Right lobe of liver (tissue), 6 donors: Measurements from ENCODE around the gene ABCF2. TPM values are rescaled to one million over a fixed set of nuclear protein-coding genes. Genes with fewer than 3 reads are reported as not detected.

Experiments
- ATAC-seq, 4 donors: fragments of 200-7000 bp; cut with Tn5 transposase; one replicate each; pipeline ENCODE4 v1.9.1; 2020; ENCODE audit warnings: mild to moderate bottlenecking in 4 of 4, moderate library complexity in 4 of 4
- DNase-seq, 3 donors: peaks; one replicate each; pipeline ENCODE4 v3.0.0-alpha.2; 2020
- H3K27ac ChIP-seq, 3 donors: fragments of 200-600 bp; one replicate each; pipeline ENCODE4 v1.8.0; 2022
- H3K27me3 ChIP-seq, 2 donors: fragments of 200-600 bp; one replicate each; pipeline ENCODE4 v1.8.0; 2022
- H3K36me3 ChIP-seq, 4 donors: fragments of 200-600 bp; sonication (generic) in 1 of 4; one replicate each; pipeline versions ENCODE4 v1.5.1 to v1.8.0; 2017 to 2022; ENCODE audit warnings: control low read depth in 1 of 4
- H3K4me1 ChIP-seq, 4 donors: fragments of 200-600 bp; sonication (generic) in 1 of 4; one replicate each; pipeline versions ENCODE4 v1.5.1 to v1.8.0; 2017 to 2022; ENCODE audit warnings: control low read depth in 1 of 4
- H3K4me3 ChIP-seq, 3 donors: fragments of 200-600 bp; one replicate each; pipeline ENCODE4 v1.8.0; 2022
- H3K9me3 ChIP-seq, 4 donors: fragments of 200-600 bp; sonication (generic) in 1 of 4; one replicate each; pipeline versions ENCODE4 v1.5.1 to v1.8.0; 2017 to 2022; ENCODE audit warnings: control low read depth in 1 of 4
- CTCF ChIP-seq, 4 donors: fragments of 200-600 bp in 3 of 4; fragments of 450-650 bp in 1 of 4; IDR thresholded peaks; one replicate each; pipeline versions ENCODE4 v1.5.1 to v1.8.0; 2016 to 2022; ENCODE audit warnings: antibody characterized with exemption in 4 of 4, mild to moderate bottlenecking in 2 of 4
- POLR2A ChIP-seq: fragments of 450-650 bp; IDR thresholded peaks from one replicate; pipeline ENCODE4 v1.6.1; 2017; ENCODE audit warnings: antibody characterized with exemption, mild to moderate bottlenecking
- WGBS: methylation state at CpG from one replicate; pipeline ENCODE4 v1.1.6; 2018; ENCODE audit warnings: low coverage, low lambda C conversion rate; ENCODE audit not compliant: insufficient coverage; ENCODE audit errors: missing lambda C conversion rate; 5-methylcytosine and 5-hydroxymethylcytosine counted together
- intact Hi-C, 2 donors: fragments of 100-400 bp; cut with DNase I; formaldehyde crosslinking; loops; one replicate each; pipeline versions ENCODE4 v1.11.2 to v1.14.1; 2022
- total RNA-seq, 6 experiments: library from RNA; depleted of rRNA in 2 of 6; stranded (reverse); fragments of >200 nt in 2 of 6; fragmentation: NEBNext Ultra II Directional in 3 of 6; extraction: Animal tissue kit (Norgen Biotek cat#: 25700) in 3 of 6; gene quantifications; one replicate each; pipeline versions ENCODE4 v1.1.0 to v1.2.4, GENCODE V29; 2016 to 2023
- donor health status: DM: no; HTN: yes; CAD: no.
- donor health status: DM: no; HTN: no; CAD: no.
- donor health status: DM: no; HTN: no; CAD: no.
- donor health status: DM: no; HTN: yes; CAD: no.
- donor health status: DM: no; HTN: yes; CAD: no.

The ABCF2 gene
- total RNA-seq, 6 experiments from 2014 or later: 7.3 to 22.3 (median 11.4) TPM

- DNase-seq: no peak
- H3K36me3 ChIP-seq: peaks cover 0 to 23% (median 0%) of the 10 kb centered on the region in 4 donors
- intact Hi-C loops: no loop called here
Measured at GRCh38 chr7:151238190-151238810, 11.3 kb upstream of the ABCF2 start.

GRCh38 chr7:151237244-151238189 is 10.5 kb upstream of the ABCF2 start:
- TF ChIP-seq CTCF (IDR thresholded peaks at IDR 0.05) (no peak), POLR2A (no peak)
- ATAC-seq (no peak), DNase-seq (no peak)
- Histone ChIP-seq H3K4me3 (no peak overlapping the region), H3K27ac (no peak overlapping the region), H3K4me1 (peaks cover 0 to 12% (median 4%) of the 10 kb centered on the region in 4 donors), H3K27me3 (no peaks in the 10 kb centered on the region), H3K9me3 (no peaks in the 10 kb centered on the region), H3K36me3 (peaks cover 0 to 23% (median 0%) of the 10 kb centered on the region in 4 donors)
- no CpG with 5 or more reads among the region's 44 CpGs for WGBS
- intact Hi-C loops: no loop called here

More at GRCh38 chr7:151238190-151238810, 11.3 kb upstream of the ABCF2 start:
- WGBS: 56% methylated on average over 3 of the region's 17 CpGs
- Histone ChIP-seq H3K4me3 (no peak overlapping the region), H3K4me1 (peaks cover 0 to 9% (median 3%) of the 10 kb centered on the region in 4 donors), H3K27ac (no peak overlapping the region), H3K9me3 (no peaks in the 10 kb centered on the region), H3K27me3 (no peaks in the 10 kb centered on the region)
- TF ChIP-seq POLR2A (no peak), CTCF (IDR thresholded peaks at IDR 0.05) (no peak)
- ATAC-seq: no peak

- DNase-seq: no peak
- peaks cover 0 to 23% (median 0%) of the 10 kb centered on the region in 4 donors for H3K36me3 ChIP-seq
- H3K4me1 ChIP-seq: peaks cover 0 to 16% (median 8%) of the 10 kb centered on the region in 4 donors
- H3K27me3 ChIP-seq: no peaks in the 10 kb centered on the region
- ATAC-seq: no peak
- H3K9me3 ChIP-seq: no peaks in the 10 kb centered on the region
- intact Hi-C loops: no loop called here
- TF ChIP-seq CTCF (IDR thresholded peaks at IDR 0.05) (no peak), POLR2A (no peak)
- no peak overlapping the region for H3K4me3 ChIP-seq
- no peak overlapping the region for H3K27ac ChIP-seq
- WGBS: 87% methylated on average over 6 of the region's 13 CpGs
Measured at GRCh38 chr7:151236406-151236805, 9.4 kb upstream of the ABCF2 start.

- no peak overlapping the region for H3K4me3 ChIP-seq
- ATAC-seq (no peak), DNase-seq (no peak)
- no peaks in the 10 kb centered on the region for H3K27me3 ChIP-seq
- 80% methylated on average over 2 of the region's 28 CpGs for WGBS
- intact Hi-C loops: no loop called here
- no peak overlapping the region for H3K27ac ChIP-seq
- H3K36me3 ChIP-seq: peaks cover 0 to 23% (median 0%) of the 10 kb centered on the region in 4 donors
- TF ChIP-seq CTCF (IDR thresholded peaks at IDR 0.05) (no peak), POLR2A (no peak)
- no peaks in the 10 kb centered on the region for H3K9me3 ChIP-seq
- peaks cover 0 to 16% (median 8%) of the 10 kb centered on the region in 4 donors for H3K4me1 ChIP-seq
Measured at GRCh38 chr7:151235091-151235787, 8.2 kb upstream of the ABCF2 start.
